ENCODE results near the gene KRT85. TPM values are rescaled to one million over a fixed set of nuclear protein-coding genes. Genes with fewer than 3 reads are reported as not detected.

The KRT85 gene
- total RNA-seq, 1 donor from 2014 or later: not detected

DNA sequence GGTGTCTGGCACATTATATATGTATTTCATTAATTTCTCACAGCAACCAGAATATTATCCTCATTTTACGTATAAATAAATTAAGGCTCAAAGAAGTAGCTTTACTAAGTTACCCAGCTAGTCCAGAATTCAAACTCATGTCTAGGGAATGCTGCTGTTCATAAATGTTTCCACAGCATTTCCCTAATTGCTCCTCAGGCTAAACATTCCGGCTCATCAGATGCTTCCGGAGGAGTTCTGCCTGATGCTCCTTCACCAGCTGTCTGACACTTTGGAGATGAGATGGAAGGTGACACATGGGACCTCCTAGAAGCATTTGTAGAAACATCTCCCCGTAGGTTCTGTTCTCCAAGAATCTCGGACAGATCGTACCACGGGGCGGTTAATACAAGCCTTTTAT is 12.1 kb downstream of the KRT85 start:
- Histone ChIP-seq H2AFZ (ENCODE audit: low read depth, low read length) (no peak overlapping the region), H3K9me3 (ENCODE audit: insufficient read depth, low read depth, low read length) (no peaks in the 10 kb centered on the region), H4K20me1 (ENCODE audit: insufficient read depth, low read length) (no peaks in the 10 kb centered on the region), H3K4me3 (ENCODE audit: insufficient read depth, low read depth, low read length) (no peak overlapping the region), H3K4me2 (ENCODE audit: low read length) (no peak overlapping the region), H3K4me1 (ENCODE audit: insufficient read depth, low read length) (no peaks in the 10 kb centered on the region), H3K36me3 (ENCODE audit: insufficient read depth, low read length) (no peaks in the 10 kb centered on the region), H3K27ac (ENCODE audit: low read depth, low read length) (no peak overlapping the region), H3K79me2 (ENCODE audit: insufficient read depth, low read length) (no peaks in the 10 kb centered on the region), H3K27me3 (ENCODE audit: insufficient read depth, low read length) (peaks cover 41% of the 10 kb centered on the region), H3K9ac (ENCODE audit: low read length) (no peak overlapping the region)
- H3K27me3 Mint-ChIP-seq (ENCODE audit: low read depth, unreplicated experiment): peaks cover 63% of the 10 kb centered on the region
- no peak overlapping the region for H3K27ac Mint-ChIP-seq (ENCODE audit: unreplicated experiment)
- DNase-seq (ENCODE audit: low read depth): no peak
- TF ChIP-seq, protein P1, sequence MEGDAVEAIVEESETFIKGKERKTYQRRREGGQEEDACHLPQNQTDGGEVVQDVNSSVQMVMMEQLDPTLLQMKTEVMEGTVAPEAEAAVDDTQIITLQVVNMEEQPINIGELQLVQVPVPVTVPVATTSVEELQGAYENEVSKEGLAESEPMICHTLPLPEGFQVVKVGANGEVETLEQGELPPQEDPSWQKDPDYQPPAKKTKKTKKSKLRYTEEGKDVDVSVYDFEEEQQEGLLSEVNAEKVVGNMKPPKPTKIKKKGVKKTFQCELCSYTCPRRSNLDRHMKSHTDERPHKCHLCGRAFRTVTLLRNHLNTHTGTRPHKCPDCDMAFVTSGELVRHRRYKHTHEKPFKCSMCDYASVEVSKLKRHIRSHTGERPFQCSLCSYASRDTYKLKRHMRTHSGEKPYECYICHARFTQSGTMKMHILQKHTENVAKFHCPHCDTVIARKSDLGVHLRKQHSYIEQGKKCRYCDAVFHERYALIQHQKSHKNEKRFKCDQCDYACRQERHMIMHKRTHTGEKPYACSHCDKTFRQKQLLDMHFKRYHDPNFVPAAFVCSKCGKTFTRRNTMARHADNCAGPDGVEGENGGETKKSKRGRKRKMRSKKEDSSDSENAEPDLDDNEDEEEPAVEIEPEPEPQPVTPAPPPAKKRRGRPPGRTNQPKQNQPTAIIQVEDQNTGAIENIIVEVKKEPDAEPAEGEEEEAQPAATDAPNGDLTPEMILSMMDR (IDR thresholded peaks at IDR 0.05; ENCODE audit: insufficient read depth, low read depth, low read length): no peak
- TF ChIP-seq EZH2 (IDR thresholded peaks at IDR 0.05; ENCODE audit: insufficient read depth, low read length): no peak
- no peaks in the 10 kb centered on the region for H3K36me3 Mint-ChIP-seq (ENCODE audit: low read depth, unreplicated experiment)
- no peak for FAIRE-seq
- no peaks in the 10 kb centered on the region for H3K9me3 Mint-ChIP-seq (ENCODE audit: unreplicated experiment)
- no peak overlapping the region for H3K4me3 Mint-ChIP-seq (ENCODE audit: unreplicated experiment)
- no peaks in the 10 kb centered on the region for H3K4me1 Mint-ChIP-seq (ENCODE audit: low read depth, unreplicated experiment)

DNA sequence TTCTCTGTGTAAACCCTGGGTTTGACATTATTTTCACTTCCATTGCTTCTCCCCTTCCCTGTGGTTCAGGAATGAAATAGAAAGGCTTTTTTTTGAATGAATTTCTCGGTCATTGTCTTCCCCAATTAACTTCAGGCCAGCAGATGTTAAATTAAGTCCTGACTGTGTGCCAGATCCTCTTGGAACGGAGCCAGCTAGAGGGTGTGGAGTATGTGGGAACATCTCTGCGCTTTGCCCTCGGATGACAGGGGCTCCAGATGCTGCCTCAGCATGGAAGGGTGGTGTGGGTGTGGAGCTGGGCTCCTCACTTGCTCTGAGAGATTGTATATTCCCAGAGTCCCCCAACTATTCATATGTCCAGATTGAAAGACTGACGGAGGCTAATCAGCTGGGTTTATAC is 13.1 kb downstream of the KRT85 start:
- Histone ChIP-seq H3K4me2 (ENCODE audit: low read length) (no peak overlapping the region), H3K4me3 (ENCODE audit: insufficient read depth, low read depth, low read length) (no peak overlapping the region), H3K79me2 (ENCODE audit: insufficient read depth, low read length) (no peaks in the 10 kb centered on the region), H3K27ac (ENCODE audit: low read depth, low read length) (no peak overlapping the region), H3K9ac (ENCODE audit: low read length) (no peak overlapping the region), H3K27me3 (ENCODE audit: insufficient read depth, low read length) (peaks cover 41% of the 10 kb centered on the region), H3K9me3 (ENCODE audit: insufficient read depth, low read depth, low read length) (no peaks in the 10 kb centered on the region), H2AFZ (ENCODE audit: low read depth, low read length) (no peak overlapping the region), H4K20me1 (ENCODE audit: insufficient read depth, low read length) (no peaks in the 10 kb centered on the region), H3K4me1 (ENCODE audit: insufficient read depth, low read length) (no peaks in the 10 kb centered on the region), H3K36me3 (ENCODE audit: insufficient read depth, low read length) (no peaks in the 10 kb centered on the region)
- Mint-ChIP-seq H3K9me3 (ENCODE audit: unreplicated experiment) (no peaks in the 10 kb centered on the region), H3K27ac (ENCODE audit: unreplicated experiment) (no peak overlapping the region), H3K4me3 (ENCODE audit: unreplicated experiment) (no peak overlapping the region), H3K4me1 (ENCODE audit: low read depth, unreplicated experiment) (peaks cover 2% of the 10 kb centered on the region), H3K27me3 (ENCODE audit: low read depth, unreplicated experiment) (peaks cover 58% of the 10 kb centered on the region), H3K36me3 (ENCODE audit: low read depth, unreplicated experiment) (no peaks in the 10 kb centered on the region)
- FAIRE-seq (no peak), DNase-seq (ENCODE audit: low read depth) (no peak)
- TF ChIP-seq, protein P1 (IDR thresholded peaks at IDR 0.05; ENCODE audit: insufficient read depth, low read depth, low read length): no peak
- TF ChIP-seq EZH2 (IDR thresholded peaks at IDR 0.05; ENCODE audit: insufficient read depth, low read length): no peak

DNA sequence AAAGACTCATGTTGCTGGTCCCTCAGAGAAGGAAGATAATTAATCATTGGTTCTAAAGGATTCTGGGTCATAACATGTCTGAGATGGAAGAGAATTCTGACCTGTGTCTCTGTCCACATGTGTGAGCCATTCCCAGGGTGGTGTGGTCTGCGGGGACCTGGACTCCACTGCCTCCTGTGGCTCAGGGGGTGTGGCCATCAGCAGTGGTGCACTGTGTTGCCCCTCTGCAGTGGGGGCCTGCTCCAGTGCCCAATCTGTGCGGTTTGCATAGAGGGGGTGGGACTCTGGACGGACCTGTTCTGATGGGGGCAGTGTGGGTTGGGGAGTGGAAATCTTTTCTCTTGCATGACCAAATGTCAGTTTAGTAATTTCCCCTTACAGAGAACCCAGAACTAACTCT is 13.5 kb downstream of the KRT85 start:
- TF ChIP-seq, protein P1 (IDR thresholded peaks at IDR 0.05; ENCODE audit: insufficient read depth, low read depth, low read length): no peak
- no peak for TF ChIP-seq EZH2 (IDR thresholded peaks at IDR 0.05; ENCODE audit: insufficient read depth, low read length)
- Mint-ChIP-seq H3K4me1 (ENCODE audit: low read depth, unreplicated experiment) (peaks cover 2% of the 10 kb centered on the region), H3K27ac (ENCODE audit: unreplicated experiment) (no peak overlapping the region), H3K9me3 (ENCODE audit: unreplicated experiment) (no peaks in the 10 kb centered on the region), H3K36me3 (ENCODE audit: low read depth, unreplicated experiment) (no peaks in the 10 kb centered on the region), H3K27me3 (ENCODE audit: low read depth, unreplicated experiment) (peaks cover 58% of the 10 kb centered on the region), H3K4me3 (ENCODE audit: unreplicated experiment) (no peak overlapping the region)
- peaks cover 41% of the 10 kb centered on the region for H3K27me3 ChIP-seq (ENCODE audit: insufficient read depth, low read length)
- no peaks in the 10 kb centered on the region for H3K79me2 ChIP-seq (ENCODE audit: insufficient read depth, low read length)
- no peaks in the 10 kb centered on the region for H4K20me1 ChIP-seq (ENCODE audit: insufficient read depth, low read length)
- H3K36me3 ChIP-seq (ENCODE audit: insufficient read depth, low read length): no peaks in the 10 kb centered on the region
- DNase-seq (ENCODE audit: low read depth) (no peak), FAIRE-seq (no peak)
- no peak overlapping the region for H3K4me3 ChIP-seq (ENCODE audit: insufficient read depth, low read depth, low read length)
- H2AFZ ChIP-seq (ENCODE audit: low read depth, low read length): no peak overlapping the region
- no peaks in the 10 kb centered on the region for H3K4me1 ChIP-seq (ENCODE audit: insufficient read depth, low read length)
- no peaks in the 10 kb centered on the region for H3K9me3 ChIP-seq (ENCODE audit: insufficient read depth, low read depth, low read length)
- no peak overlapping the region for H3K4me2 ChIP-seq (ENCODE audit: low read length)
- H3K9ac ChIP-seq (ENCODE audit: low read length): no peak overlapping the region
- H3K27ac ChIP-seq (ENCODE audit: low read depth, low read length): no peak overlapping the region

Measured in astrocyte (in vitro differentiated cells and primary cell).